K562 (cell line): ENCODE results near the gene LBHD1. TPM values are rescaled to one million over a fixed set of nuclear protein-coding genes. Genes with fewer than 3 reads are reported as not detected.

Source experiments
- C11orf30 ChIP-seq: fragments of 450-650 bp; IDR thresholded peaks from 2 replicates; pipeline ENCODE4 v1.6.1; 2016; ENCODE audit warnings: low read depth, mild to moderate bottlenecking
- CBX2 ChIP-seq: fragments of 200-600 bp; sonication (generic); IDR thresholded peaks from one replicate; pipeline ENCODE4 v1.6.1; 2012; ENCODE audit warnings: mild to moderate bottlenecking, low read length, inconsistent platforms; ENCODE audit not compliant: insufficient read depth, poor library complexity, severe bottlenecking
- E2F3 ChIP-seq: fragments of 250-450 bp; sonication (Bioruptor Pico); IDR thresholded peaks from 2 replicates; pipeline ENCODE4 v1.4.0; 2020; ENCODE audit warnings: mild to moderate bottlenecking
- EHMT2 ChIP-seq: fragments of 450-650 bp; IDR thresholded peaks from 2 replicates; pipeline ENCODE4 v1.6.1; 2018; ENCODE audit warnings: antibody characterized with exemption
- ELF2 ChIP-seq: fragments of 250-450 bp; sonication (Bioruptor Pico); IDR thresholded peaks from 2 replicates; pipeline ENCODE4 v1.5.0; 2021; ENCODE audit warnings: mild to moderate bottlenecking
- ETS2 ChIP-seq: IDR thresholded peaks from 2 replicates; pipeline ENCODE4 v1.6.1; 2016; ENCODE audit warnings: borderline replicate concordance, missing genetic modification characterization, mild to moderate bottlenecking, moderate library complexity, missing compliant biosample characterization; ENCODE audit not compliant: poor library complexity, severe bottlenecking
- GABPA ChIP-seq: fragments of 200-800 bp; sonication (Bioruptor generic); conservative IDR thresholded peaks from 2 replicates; pipeline ENCODE4 v1.6.1; 2016; ENCODE audit warnings: low read depth, missing genetic modification characterization, missing compliant biosample characterization
- HEY1 ChIP-seq: fragments of 250-450 bp; sonication (Bioruptor Pico); IDR thresholded peaks from 2 replicates; pipeline ENCODE4 v1.5.0; 2020; ENCODE audit warnings: mild to moderate bottlenecking, moderate library complexity, borderline replicate concordance
- HSF4 ChIP-seq: fragments of 250-450 bp; sonication (Bioruptor Pico); IDR thresholded peaks from 2 replicates; pipeline ENCODE4 v2.1.2; 2022; ENCODE audit warnings: mild to moderate bottlenecking, moderate library complexity, borderline replicate concordance
- LEF1 ChIP-seq: fragments of 450-650 bp; IDR thresholded peaks from 2 replicates; pipeline ENCODE4 v1.6.1; 2016; ENCODE audit warnings: mild to moderate bottlenecking
- MCM7 ChIP-seq, 2 experiments: fragments of 450-650 bp; IDR thresholded peaks; 2 replicates each; pipeline ENCODE4 v1.6.1; 2016 to 2018
- MEF2D ChIP-seq: conservative IDR thresholded peaks from 2 replicates; pipeline ENCODE4 v1.6.1; 2016; ENCODE audit warnings: low read depth, missing genetic modification characterization, missing compliant biosample characterization
- NR2C1 ChIP-seq, 2 experiments: fragments of 450-650 bp; IDR thresholded peaks; 2 replicates each; pipeline ENCODE4 v1.6.1; 2017; ENCODE audit warnings: mild to moderate bottlenecking in 2 of 2, antibody characterized with exemption in 1 of 2, inconsistent platforms in 1 of 2, missing compliant biosample characterization in 1 of 2, missing genetic modification characterization in 1 of 2
- PRMT5 ChIP-seq: sonication (generic); formaldehyde crosslinking; IDR thresholded peaks from 2 replicates; pipeline ENCODE4 v1.5.0; 2020; ENCODE audit warnings: missing genetic modification reagents
- PTRF ChIP-seq: fragments of 450-650 bp; IDR thresholded peaks from 2 replicates; pipeline ENCODE4 v1.6.1; 2016; ENCODE audit warnings: mild to moderate bottlenecking, missing genetic modification characterization, missing compliant biosample characterization
- STAT5A ChIP-seq: IDR thresholded peaks from 2 replicates; pipeline ENCODE4 v1.6.1; 2012; ENCODE audit warnings: low read length, inconsistent platforms, borderline replicate concordance
- U2AF1 ChIP-seq: fragments of 200-400 bp; formaldehyde crosslinking; optimal IDR thresholded peaks from 2 replicates; pipeline ENCODE3; 2017; ENCODE audit warnings: mild to moderate bottlenecking, low read depth, low read length, moderate library complexity
- ZFP1 ChIP-seq: fragments of 450-650 bp; formaldehyde crosslinking; IDR thresholded peaks from 2 replicates; pipeline ENCODE4 v1.4.0; 2020; ENCODE audit warnings: mild to moderate bottlenecking, mixed read lengths
- ZFP30 ChIP-seq: fragments of 250-450 bp; sonication (Bioruptor Pico); IDR thresholded peaks from 2 replicates; pipeline ENCODE4 v1.8.0; 2022; ENCODE audit warnings: moderate library complexity, mild to moderate bottlenecking, inconsistent platforms, borderline replicate concordance
- ZFP36 ChIP-seq: fragments of 150-350 bp; IDR thresholded peaks from 2 replicates; pipeline ENCODE4 v1.6.1; 2018; ENCODE audit warnings: low read length, low read depth; ENCODE audit not compliant: partially characterized antibody
- ZNF143 ChIP-seq: sonication (generic); formaldehyde crosslinking; IDR thresholded peaks from 2 replicates; pipeline ENCODE4 v1.9.0; 2022; ENCODE audit warnings: mild to moderate bottlenecking, missing genetic modification reagents
- ZNF282 ChIP-seq: sonication (generic); formaldehyde crosslinking; IDR thresholded peaks from 2 replicates; pipeline ENCODE4 v1.8.1; 2023; ENCODE audit warnings: missing genetic modification reagents
- ZNF311 ChIP-seq: fragments of 250-450 bp; sonication (Bioruptor Pico); IDR thresholded peaks from 2 replicates; pipeline ENCODE4 v1.4.0; 2020; ENCODE audit warnings: mild to moderate bottlenecking, moderate library complexity
- ZNF507 ChIP-seq: conservative IDR thresholded peaks from 2 replicates; pipeline ENCODE4 v1.6.1; 2017; ENCODE audit warnings: missing genetic modification characterization, missing compliant biosample characterization
- polyA plus RNA-seq, 8 experiments: library from polyadenylated mRNA; depleted of rRNA in 4 of 8; stranded (reverse) in 5 of 8; unstranded in 3 of 8; fragments of >200 nt; fragmentation: Nextera tagmentation in 2 of 8; fragmentation: Illumina TruSeq in 1 of 8; extraction: Ambion mirVana in 2 of 8; extraction: Trizol in 1 of 8; gene quantifications; 2 replicates each; pipeline versions ENCODE4 v1.2.1 to v1.2.3, GENCODE V29; 2011 to 2014; ENCODE audit warnings: inconsistent platforms in 1 of 8, missing spikeins in 1 of 8
- total RNA-seq, 7 experiments: library from RNA; depleted of rRNA in 6 of 7; stranded (reverse); fragments of >200 nt in 6 of 7; fragmentation: Illumina TruSeq in 2 of 7; extraction: Trizol in 2 of 7; gene quantifications; 2 replicates each; pipeline versions ENCODE4 v1.2.1 to v1.2.3, GENCODE V29; 2011 to 2021; ENCODE audit warnings: low replicate concordance in 1 of 7
- TF ChIP-seq, protein P1 (sequence below): sonication (generic); formaldehyde crosslinking; IDR thresholded peaks from 2 replicates; pipeline ENCODE4 v1.8.0; 2023; ENCODE audit warnings: mild to moderate bottlenecking, missing genetic modification reagents
- TF ChIP-seq, protein P2 (sequence below): sonication (generic); formaldehyde crosslinking; IDR thresholded peaks from 2 replicates; pipeline ENCODE4 v1.8.1; 2023; ENCODE audit warnings: mild to moderate bottlenecking, missing genetic modification reagents, moderate library complexity
- TF ChIP-seq, protein P3 (sequence below): fragments of 450-650 bp; IDR thresholded peaks from 2 replicates; pipeline ENCODE4 v1.6.1; 2016; ENCODE audit warnings: borderline replicate concordance

Gene LBHD1
- total and polyA plus RNA-seq, 9 of the 15 experiments (the other 6 are each of a cell fraction or from before 2014, with no cell fraction given), result 2.6 to 28.0 (median 12.5) TPM

DNA sequence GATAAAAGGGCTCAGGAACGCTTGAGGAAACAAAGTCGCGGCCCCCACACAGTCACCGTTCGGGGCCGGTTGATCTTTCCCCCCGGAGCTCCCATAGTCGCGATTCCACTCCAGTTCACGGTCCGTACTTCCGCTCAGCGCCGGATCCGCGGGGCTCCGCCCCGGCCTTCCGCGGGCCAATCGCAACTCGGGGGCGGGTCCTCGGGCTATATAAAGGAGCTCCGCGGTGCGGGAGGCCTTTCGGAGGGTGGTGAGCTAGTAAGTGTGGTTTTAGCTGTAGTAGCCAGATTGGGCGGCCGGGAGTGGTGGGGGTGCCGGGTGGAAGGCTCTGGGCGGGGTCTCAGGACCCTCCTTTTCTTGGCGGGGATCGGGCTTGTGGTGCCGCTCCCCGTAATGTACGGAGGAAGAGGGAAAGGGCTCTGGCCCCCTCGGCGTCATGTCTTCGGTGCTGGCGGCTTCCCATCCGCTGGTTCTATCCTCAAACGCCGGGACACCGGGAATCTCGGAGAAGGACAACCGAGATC lies 6.9 kb downstream of the LBHD1 start, which contains the start of the genes C11orf98 and CSKMT (continued):
- TF ChIP-seq NR2C1 (IDR thresholded peaks at IDR 0.05) (no peak), NR2C1 (tag; IDR thresholded peaks at IDR 0.05) (peak; percentile 48; the same call in 1 of the 2 replicates), ZNF507 (tag) (no peak), ZFP1 (CRISPR knock-in tag) (peak; percentile 68; the same call in 1 of the 2 replicates), ZNF282 (CRISPR knock-in tag) (no peak), ZFP30 (CRISPR knock-in tag) (no peak; the same call in 1 of the 2 replicates), ZNF143 (CRISPR knock-in tag) (no peak), PTRF (tag) (no peak), EHMT2 (no peak), ZNF311 (CRISPR knock-in tag) (no peak), U2AF1 (peak; percentile 19), E2F3 (no peak), STAT5A (no peak), ETS2 (tag) (no peak), HSF4 (CRISPR knock-in tag) (no peak), PRMT5 (CRISPR knock-in tag) (no peak), HEY1 (CRISPR knock-in tag) (peak; percentile 78; the same call in 1 of the 2 replicates), CBX2 (no peak), MEF2D (tag) (no peak), MCM7 (IDR thresholded peaks at IDR 0.05) (no peak), ZFP36 (peak; percentile 57), GABPA (tag) (peak; percentile 89), LEF1 (no peak), C11orf30 (no peak), ELF2 (CRISPR knock-in tag) (peak; percentile 72; the same call in 1 of the 2 replicates)
- TF ChIP-seq, protein P1, sequence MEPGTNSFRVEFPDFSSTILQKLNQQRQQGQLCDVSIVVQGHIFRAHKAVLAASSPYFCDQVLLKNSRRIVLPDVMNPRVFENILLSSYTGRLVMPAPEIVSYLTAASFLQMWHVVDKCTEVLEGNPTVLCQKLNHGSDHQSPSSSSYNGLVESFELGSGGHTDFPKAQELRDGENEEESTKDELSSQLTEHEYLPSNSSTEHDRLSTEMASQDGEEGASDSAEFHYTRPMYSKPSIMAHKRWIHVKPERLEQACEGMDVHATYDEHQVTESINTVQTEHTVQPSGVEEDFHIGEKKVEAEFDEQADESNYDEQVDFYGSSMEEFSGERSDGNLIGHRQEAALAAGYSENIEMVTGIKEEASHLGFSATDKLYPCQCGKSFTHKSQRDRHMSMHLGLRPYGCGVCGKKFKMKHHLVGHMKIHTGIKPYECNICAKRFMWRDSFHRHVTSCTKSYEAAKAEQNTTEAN (CRISPR knock-in tag), result no peak
- TF ChIP-seq, protein P2, sequence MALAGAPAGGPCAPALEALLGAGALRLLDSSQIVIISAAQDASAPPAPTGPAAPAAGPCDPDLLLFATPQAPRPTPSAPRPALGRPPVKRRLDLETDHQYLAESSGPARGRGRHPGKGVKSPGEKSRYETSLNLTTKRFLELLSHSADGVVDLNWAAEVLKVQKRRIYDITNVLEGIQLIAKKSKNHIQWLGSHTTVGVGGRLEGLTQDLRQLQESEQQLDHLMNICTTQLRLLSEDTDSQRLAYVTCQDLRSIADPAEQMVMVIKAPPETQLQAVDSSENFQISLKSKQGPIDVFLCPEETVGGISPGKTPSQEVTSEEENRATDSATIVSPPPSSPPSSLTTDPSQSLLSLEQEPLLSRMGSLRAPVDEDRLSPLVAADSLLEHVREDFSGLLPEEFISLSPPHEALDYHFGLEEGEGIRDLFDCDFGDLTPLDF (CRISPR knock-in tag), result peak; percentile 52; the same call in 1 of the 2 replicates
- TF ChIP-seq, protein P3, sequence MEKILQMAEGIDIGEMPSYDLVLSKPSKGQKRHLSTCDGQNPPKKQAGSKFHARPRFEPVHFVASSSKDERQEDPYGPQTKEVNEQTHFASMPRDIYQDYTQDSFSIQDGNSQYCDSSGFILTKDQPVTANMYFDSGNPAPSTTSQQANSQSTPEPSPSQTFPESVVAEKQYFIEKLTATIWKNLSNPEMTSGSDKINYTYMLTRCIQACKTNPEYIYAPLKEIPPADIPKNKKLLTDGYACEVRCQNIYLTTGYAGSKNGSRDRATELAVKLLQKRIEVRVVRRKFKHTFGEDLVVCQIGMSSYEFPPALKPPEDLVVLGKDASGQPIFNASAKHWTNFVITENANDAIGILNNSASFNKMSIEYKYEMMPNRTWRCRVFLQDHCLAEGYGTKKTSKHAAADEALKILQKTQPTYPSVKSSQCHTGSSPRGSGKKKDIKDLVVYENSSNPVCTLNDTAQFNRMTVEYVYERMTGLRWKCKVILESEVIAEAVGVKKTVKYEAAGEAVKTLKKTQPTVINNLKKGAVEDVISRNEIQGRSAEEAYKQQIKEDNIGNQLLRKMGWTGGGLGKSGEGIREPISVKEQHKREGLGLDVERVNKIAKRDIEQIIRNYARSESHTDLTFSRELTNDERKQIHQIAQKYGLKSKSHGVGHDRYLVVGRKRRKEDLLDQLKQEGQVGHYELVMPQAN, result no peak; the same call in 1 of the 2 replicates
